GM12873 (cell line): ENCODE measurements around the gene MXRA7.

ENCODE experiments used
- TF ChIP-seq, protein P1 (sequence below): IDR thresholded peaks from 2 replicates; pipeline ENCODE4 v1.5.1; 2012; ENCODE audit warnings: low read depth, mild to moderate bottlenecking, moderate library complexity, low read length, control low read depth; ENCODE audit not compliant: insufficient read depth; ENCODE audit errors: missing control alignments

Gene MXRA7

DNA sequence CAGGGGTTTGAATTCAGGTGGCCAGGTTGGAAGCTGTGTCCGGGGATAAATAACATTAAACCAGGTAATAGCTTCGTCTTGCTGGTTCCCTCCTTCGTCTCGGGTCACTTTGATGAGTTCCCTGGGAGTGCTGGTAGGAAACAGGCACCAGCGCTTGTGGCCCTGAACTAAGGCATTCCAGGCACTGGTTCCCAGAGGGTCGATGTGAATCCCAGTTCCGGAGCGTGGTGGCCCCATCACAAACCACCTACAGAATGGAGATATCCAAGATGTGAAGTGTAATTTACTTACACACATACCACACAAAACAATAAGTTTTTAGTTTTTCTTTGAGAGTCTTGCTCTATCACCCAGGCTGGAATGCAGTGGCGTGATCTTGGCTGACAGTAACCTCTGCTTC, 13.0 kb upstream of the MXRA7 start:
- TF ChIP-seq, protein P1, sequence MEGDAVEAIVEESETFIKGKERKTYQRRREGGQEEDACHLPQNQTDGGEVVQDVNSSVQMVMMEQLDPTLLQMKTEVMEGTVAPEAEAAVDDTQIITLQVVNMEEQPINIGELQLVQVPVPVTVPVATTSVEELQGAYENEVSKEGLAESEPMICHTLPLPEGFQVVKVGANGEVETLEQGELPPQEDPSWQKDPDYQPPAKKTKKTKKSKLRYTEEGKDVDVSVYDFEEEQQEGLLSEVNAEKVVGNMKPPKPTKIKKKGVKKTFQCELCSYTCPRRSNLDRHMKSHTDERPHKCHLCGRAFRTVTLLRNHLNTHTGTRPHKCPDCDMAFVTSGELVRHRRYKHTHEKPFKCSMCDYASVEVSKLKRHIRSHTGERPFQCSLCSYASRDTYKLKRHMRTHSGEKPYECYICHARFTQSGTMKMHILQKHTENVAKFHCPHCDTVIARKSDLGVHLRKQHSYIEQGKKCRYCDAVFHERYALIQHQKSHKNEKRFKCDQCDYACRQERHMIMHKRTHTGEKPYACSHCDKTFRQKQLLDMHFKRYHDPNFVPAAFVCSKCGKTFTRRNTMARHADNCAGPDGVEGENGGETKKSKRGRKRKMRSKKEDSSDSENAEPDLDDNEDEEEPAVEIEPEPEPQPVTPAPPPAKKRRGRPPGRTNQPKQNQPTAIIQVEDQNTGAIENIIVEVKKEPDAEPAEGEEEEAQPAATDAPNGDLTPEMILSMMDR = no peak

DNA sequence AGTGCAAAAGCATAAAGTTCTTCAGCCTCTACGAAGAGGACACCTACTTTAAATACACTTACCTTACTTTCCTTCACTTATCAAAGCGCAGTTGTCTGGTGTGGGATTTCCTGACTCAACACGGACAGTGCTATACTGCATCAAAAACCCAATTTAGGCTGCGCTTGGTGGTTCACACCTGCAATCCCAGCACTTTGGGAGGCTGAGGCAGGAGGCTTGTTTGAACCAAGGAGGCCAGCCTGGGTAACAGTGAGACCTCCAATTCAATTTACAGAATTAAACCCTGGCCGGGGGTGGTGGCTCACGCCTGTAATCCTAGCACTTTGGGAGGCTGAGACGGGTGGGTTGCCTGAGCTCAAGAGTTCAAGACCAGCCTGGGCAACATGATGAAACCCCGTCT, 11.5 kb upstream of the MXRA7 start:
- TF ChIP-seq, protein P1 = no peak

DNA sequence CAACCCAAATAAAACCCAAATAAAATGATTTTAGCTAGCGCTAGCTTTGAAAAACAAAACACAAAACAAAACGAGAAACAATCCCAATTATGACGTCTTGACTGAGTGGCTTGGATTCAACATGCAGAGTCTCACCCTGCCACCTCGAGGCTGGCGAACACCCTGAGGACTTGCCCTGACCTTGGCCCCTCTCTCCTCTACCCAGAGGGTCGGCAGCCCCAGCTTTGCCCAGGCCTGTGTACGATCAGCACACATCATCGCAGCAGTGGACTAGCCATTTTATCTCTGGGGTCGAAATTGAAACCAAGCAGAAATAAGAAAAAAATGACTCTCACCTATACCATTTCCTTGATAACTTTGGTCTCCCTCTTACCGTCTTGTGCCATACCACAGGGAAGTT, 10.7 kb upstream of the MXRA7 start:
- TF ChIP-seq, protein P1 = no peak

DNA sequence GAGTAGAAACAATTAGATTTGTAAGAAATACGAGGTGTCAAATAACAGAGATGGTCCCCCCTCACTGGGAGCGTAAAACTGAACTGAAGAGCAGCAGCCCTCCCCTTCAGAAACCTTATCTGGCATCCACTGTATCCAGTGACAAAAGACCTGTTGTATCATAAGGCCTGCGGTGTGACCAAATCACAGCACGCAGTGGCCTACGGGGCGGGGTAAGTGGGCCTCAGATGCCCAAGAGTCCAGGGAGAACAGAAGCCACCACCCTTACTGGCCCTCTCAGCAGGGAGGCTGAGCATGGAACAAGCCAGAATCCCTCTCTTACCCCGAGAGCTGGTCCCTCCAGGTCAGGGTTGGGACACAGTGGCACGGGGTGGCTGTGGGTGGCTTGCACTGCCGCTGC, 10.2 kb upstream of the MXRA7 start:
- TF ChIP-seq, protein P1 = no peak

DNA sequence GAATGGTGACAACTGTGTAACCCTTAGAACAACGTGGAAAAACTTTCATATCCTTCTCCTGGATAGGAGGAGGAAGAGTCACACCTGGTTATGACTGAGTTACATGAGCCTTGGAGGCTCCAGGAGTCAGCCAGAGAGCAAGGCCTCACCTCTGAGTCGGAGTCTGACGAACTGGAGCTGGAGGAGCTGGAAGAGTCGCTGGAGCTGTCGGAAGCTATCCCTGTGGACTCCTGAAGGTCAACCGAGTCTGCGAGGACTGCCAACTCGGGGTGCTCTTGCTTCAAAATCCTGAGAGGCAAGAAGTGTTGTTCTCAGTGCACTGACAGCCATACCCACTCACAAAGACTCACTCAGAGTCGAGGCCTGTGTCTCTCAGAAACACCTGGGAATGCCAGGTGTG, 9.4 kb upstream of the MXRA7 start:
- TF ChIP-seq, protein P1 = no peak

- TF ChIP-seq, protein P1 = no peak
Measured at GRCh38 chr17:76718516-76718915, 7.8 kb upstream of the MXRA7 start.

- TF ChIP-seq, protein P1 = no peak
Measured at GRCh38 chr17:76716839-76717215, 6.1 kb upstream of the MXRA7 start.

GRCh38 chr17:76716146-76716838, 5.5 kb upstream of the MXRA7 start:
- TF ChIP-seq, protein P1 = no peak
